GM19452 (cell line): ENCODE measurements around the gene ZFP14.
"Not testable (repeated sequence)": the region's sequence is repeated elsewhere in the genome, so short reads cannot be mapped to it uniquely, and the experiment has no call there.

Source experiments
- ATAC-seq: cut with Tn5 transposase; IDR thresholded peaks from one replicate; pipeline ENCODE4 v1.9.1; 2021; ENCODE audit not compliant: unreplicated experiment

ZFP14 gene

DNA sequence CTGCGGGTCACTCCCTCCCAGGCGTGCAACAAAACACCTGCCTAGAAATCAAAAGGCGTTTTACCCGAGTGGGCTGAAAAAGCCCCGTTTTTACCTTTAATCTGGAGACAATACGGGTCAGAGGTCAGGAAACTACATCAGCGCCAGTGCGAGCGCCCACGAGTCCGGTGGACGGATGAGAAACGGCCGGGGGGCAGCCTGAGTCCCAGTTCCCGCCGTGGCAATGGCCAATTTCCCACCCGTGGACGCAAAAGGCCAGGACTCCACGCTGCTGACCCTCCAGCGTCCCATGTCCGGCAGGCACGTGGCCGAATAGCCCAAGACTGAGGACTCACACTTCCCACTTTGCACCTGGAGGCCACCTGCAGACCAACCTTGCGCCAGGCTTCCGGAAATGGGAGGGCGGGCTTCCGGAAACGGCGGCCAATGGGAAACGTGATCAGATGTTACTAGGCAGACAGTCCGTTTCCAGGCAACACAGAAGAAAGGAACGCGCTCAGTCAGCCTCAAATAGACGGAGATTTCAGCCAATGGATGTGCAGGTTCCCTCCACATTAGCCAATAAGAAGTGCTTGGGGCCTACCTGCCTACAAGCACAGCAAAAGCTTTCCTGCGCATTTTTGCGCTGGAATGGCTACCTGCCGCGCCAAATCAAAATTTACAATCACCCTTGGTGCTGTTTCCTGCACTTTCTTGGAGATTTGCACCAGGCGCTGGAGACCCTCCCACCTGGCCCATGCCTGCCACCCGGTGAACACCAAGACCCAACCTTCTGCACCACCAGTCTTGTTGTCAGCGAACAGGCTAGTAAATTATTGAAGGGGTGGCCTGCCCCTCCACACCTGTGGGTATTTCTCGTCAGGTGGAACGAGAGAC lies 47.4 kb downstream of the ZFP14 start:
- ATAC-seq: no peak

DNA sequence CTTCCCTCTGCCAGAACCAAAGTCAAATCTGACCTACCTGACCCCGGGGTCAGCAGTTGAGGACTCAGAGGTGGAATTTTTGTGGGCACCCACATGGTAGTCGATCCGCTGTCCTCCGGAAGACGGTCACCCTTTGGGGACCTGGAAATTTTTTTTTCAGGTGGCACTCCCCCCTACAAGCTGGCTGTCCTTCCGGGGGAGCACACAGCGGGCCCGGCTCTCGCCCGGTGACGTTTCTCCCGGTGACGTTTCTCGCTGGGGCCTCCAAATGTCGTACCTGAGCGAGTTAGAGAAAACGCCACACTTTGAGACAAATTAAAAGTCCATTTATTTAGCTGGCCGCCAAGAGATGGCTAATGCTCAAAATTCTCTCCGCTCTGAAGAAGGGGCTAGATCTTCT lies 48.8 kb downstream of the ZFP14 start:
- no peak for ATAC-seq

DNA sequence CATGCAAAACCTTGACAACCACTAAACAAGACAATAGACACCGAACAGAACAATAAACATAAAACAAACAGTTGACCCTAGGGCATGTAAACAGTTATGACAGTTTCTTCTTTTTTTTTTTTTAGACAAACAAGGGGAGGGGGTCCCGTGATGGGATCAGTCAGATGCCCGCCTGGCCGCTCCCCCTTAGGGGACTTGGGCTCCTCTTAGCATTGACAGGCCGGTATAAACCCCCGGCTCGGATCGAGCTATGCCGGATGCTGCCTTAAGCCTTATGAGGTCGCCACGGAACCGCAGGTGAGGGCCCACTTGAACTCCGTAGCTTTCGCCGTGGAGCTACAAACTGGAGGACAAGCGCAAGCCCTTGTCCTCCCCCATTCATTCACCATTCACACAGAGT lies 49.5 kb downstream of the ZFP14 start:
- ATAC-seq: not testable (repeated sequence)

DNA sequence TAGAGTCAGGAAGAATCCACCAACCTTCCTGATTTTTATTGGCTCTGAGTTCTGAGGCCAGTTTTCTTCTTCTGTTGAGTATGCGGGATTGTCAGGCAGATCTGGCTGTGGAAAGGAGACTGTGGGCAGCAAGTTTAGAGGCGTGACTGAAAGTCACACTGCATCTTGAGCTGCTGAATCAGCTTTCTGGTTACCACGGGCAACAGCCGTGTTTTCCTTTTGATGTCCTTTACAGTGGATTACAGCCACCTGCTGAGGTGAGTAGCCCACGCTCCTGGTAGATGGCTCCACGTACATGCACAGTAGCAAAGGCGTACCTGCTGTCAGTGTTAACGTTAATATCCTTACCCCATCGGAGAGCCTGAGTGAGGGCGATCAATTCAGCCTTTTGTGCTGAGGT lies 52.4 kb downstream of the ZFP14 start:
- not testable (repeated sequence) for ATAC-seq

DNA sequence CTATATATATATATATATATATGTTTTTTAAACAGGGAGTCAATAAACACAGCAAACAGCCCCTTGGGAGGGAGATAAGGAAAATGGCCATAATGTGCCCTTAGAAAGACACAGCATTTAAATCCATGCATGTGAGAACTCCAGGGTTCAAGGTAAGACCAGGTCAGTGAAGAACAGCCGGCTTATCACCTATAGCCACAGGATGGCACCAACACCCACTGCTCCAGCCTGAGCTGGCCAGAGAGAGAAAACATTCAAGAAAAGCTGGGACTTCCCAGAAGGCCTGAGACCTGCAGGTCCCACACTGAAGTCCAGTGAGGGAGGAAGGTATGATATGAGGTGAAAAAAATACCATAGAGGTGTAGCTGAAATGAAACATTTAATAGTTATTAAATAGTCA lies 63.8 kb downstream of the ZFP14 start:
- not testable (repeated sequence) for ATAC-seq

DNA sequence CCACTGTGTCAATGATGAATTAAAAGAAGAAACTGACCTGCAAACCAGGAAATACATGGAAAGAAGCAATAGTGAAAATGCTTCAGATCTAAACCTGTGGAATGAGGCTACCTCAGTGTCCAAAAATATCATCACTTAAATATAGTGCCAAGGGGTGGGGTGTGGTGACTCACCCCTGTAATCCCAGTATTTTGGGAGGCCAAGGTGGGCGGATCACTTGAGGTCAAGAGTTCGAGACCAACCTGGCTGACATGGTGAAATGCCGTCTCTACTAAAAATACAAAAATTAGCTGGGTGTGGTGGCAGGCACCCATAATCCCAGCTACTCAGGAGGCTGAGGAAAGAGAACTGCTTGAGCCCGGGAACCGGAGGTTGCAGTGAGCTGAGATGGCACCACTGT lies 64.9 kb downstream of the ZFP14 start:
- not testable (repeated sequence) for ATAC-seq

DNA sequence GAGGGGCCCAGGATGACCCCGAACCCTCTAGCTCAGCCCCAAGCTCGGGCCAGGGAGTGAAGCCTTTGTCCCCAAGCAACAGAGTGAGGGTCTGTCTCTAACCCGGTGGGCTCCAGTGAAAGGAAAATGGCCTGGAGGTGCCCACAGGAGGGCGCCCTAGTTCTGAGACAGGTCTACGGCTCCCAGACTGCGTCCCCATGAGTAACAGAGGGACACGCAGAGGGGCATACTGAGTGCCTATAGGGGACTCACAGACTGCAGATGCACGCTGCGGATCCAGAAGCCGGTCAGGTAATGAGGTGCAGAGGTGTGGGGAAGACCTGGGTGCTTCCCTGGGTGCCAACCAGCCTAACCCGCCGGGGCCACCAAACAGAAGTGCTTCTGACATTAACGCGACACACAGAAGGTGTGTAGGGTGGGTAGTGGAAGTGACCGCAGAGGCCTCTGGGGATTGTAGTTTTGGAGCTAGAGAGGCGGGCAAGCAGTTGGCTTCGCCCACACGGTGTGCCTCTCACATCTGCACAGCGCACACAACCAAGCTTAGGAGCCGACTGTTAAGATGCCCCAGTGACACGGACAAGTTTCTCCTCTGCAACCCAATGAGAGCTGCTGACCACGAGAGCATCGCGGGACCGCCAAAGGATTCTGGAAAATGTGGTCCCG lies 67.8 kb downstream of the ZFP14 start:
- not testable (repeated sequence) for ATAC-seq

DNA sequence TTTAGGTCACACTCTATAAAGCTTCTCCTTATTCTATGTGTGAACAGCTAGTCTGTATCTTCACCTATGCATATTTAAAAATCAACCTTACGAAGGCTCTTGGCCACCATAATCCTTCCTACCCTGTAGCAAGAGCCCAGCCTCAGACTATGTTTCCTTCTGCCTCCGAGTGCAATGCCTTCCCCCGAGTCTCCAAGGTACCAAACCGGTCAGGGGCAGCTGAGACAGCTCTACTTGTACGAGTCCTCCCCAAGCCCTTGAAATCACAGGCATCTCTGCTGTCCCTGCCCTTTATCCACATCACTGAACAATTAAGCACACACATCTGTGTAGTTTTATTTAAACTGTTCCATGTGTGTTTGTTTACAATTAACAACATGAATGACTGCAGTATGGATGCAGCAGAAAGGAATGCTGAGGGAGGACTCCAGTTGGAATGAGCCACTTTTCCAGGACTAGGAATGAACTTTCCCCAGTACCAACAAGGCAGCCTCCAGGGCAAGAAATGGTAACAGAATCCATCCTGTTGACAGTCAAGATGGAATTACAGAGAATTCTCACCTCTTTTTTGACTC lies 68.5 kb downstream of the ZFP14 start:
- ATAC-seq: not testable (repeated sequence)

DNA sequence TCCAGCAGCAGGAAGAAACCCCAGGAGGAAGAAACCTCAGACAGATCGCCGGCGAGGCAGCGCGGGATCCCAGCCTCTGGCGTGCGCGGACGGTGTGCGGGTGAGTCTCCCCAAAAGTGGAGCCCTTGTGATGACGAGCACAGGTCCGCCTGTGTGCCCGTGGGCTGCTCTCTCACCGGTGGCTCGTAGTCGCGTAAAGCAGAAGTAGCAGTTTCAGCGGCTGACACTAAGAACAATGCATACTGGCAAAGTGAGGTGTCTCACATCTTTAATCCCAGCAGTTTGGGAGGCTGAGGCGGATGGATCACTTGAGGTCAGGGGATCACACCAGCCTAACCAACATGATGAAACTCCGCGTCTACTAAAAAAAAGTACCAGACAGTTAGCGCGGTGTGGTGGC lies 69.2 kb downstream of the ZFP14 start:
- not testable (repeated sequence) for ATAC-seq

DNA sequence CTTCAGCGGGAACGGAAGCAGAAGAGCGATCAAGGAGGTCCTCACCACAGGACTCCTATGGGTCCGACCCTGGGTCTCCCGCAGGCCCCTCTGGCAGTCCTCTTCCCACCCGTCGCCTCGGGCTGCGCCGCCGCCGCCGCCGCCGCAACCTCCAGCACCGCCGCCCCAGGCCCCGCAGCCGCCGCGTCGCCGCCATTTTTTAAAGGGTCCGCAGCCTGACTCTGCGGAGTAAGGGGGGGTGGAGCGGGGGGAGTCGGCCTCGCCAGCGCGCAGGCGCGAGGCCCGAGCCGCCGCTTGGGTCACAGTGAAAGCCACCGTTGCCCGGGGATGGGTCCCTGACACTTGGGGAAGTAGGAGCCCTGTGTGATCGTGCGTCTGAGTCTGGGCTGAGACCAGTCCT lies 69.7 kb downstream of the ZFP14 start:
- ATAC-seq: not testable (repeated sequence)

DNA sequence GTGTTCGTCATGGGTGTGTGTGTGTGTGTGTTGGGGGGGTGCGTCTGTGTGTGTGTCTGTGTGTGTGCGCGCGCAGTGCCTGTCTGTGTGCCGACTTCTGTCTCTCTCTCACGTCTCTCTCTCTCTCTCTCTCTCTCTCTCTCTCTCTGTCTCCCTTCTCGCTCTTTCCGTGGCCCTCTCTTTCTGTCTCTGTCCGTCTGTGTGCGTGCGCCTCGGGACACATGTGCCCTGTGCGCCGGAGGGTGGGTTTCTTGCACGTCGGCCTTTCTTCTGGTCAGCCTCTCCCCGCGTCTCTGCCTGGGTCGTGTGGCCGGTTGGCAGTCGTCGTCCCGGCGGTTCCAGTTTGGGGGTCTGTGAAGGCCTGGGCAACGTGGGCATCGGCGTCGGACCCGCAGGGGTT lies 86.7 kb downstream of the ZFP14 start:
- not testable (repeated sequence) for ATAC-seq
